Activated T-cell treated with anti-CD3 and anti-CD28 coated beads, Interleukin-2, amount 50 U/mL, for 4 hours (primary cell): ENCODE data around the gene TAC4. TPM values are rescaled to one million over a fixed set of nuclear protein-coding genes. Genes with fewer than 3 reads are reported as not detected.
"Not testable (repeated sequence)": the region's sequence is repeated elsewhere in the genome, so short reads cannot be mapped to it uniquely, and the experiment has no call there.

Experiments
- ATAC-seq, 2 donors: fragments of 200-7000 bp; cut with Tn5 transposase; one replicate each; pipeline ENCODE4 v1.10.0; 2021
- DNase-seq: peaks from one replicate; pipeline ENCODE4 v3.0.0-alpha.2; 2020
- H3K27me3 Mint-ChIP-seq: one replicate; pipeline ENCODE4 v1.8.0; 2021; ENCODE audit warnings: low read depth, mixed read lengths
- H3K36me3 Mint-ChIP-seq: one replicate; pipeline ENCODE4 v1.8.0; 2022; ENCODE audit warnings: mixed read lengths; ENCODE audit not compliant: insufficient read depth
- H3K4me1 Mint-ChIP-seq: one replicate; pipeline ENCODE4 v1.8.0; 2021; ENCODE audit warnings: low read depth, mixed read lengths
- H3K4me3 Mint-ChIP-seq: one replicate; pipeline ENCODE4 v1.8.0; 2021; ENCODE audit warnings: mild to moderate bottlenecking, moderate library complexity, mixed read lengths
- H3K9me3 Mint-ChIP-seq: one replicate; pipeline ENCODE4 v1.8.0; 2021; ENCODE audit warnings: mixed read lengths
- total RNA-seq, 3 donors: library from RNA; stranded (reverse); gene quantifications; one replicate each; pipeline ENCODE4 v1.2.1, GENCODE V29; 2021

Gene TAC4
- total RNA-seq, 3 donors from 2014 or later: not detected

GRCh38 chr17:49842371-49842770, 5.5 kb downstream of the TAC4 start:
- no peak overlapping the region for H3K4me3 Mint-ChIP-seq
- H3K36me3 Mint-ChIP-seq: peaks cover 7% of the 10 kb centered on the region
- H3K4me1 Mint-ChIP-seq: peaks cover 8% of the 10 kb centered on the region
- no peaks in the 10 kb centered on the region for H3K9me3 Mint-ChIP-seq
- ATAC-seq (no peak), DNase-seq (no peak)
- H3K27me3 Mint-ChIP-seq: no peaks in the 10 kb centered on the region

GRCh38 chr17:49841548-49841947, 6.3 kb downstream of the TAC4 start:
- no peak for ATAC-seq
- Mint-ChIP-seq H3K27me3 (no peaks in the 10 kb centered on the region), H3K36me3 (peaks cover 7% of the 10 kb centered on the region), H3K4me1 (peaks cover 8% of the 10 kb centered on the region), H3K9me3 (no peaks in the 10 kb centered on the region), H3K4me3 (no peak overlapping the region)
- DNase-seq: no peak

GRCh38 chr17:49839455-49839854, 8.4 kb downstream of the TAC4 start:
- H3K27me3 Mint-ChIP-seq: no peaks in the 10 kb centered on the region

GRCh38 chr17:49836111-49837030, 11.5 kb downstream of the TAC4 start:
- DNase-seq (no peak), ATAC-seq (no peak)
- Mint-ChIP-seq H3K4me3 (no peak overlapping the region), H3K27me3 (no peaks in the 10 kb centered on the region), H3K9me3 (no peaks in the 10 kb centered on the region), H3K36me3 (peaks cover 12% of the 10 kb centered on the region), H3K4me1 (no peaks in the 10 kb centered on the region)

More at GRCh38 chr17:49839455-49839854, 8.4 kb downstream of the TAC4 start:
- peaks cover 8% of the 10 kb centered on the region for H3K36me3 Mint-ChIP-seq
- DNase-seq: no peak
- no peaks in the 10 kb centered on the region for H3K9me3 Mint-ChIP-seq
- ATAC-seq: no peak
- no peaks in the 10 kb centered on the region for H3K4me1 Mint-ChIP-seq
- no peak overlapping the region for H3K4me3 Mint-ChIP-seq

- H3K9me3 Mint-ChIP-seq: no peaks in the 10 kb centered on the region
- no peak overlapping the region for H3K4me3 Mint-ChIP-seq
- ATAC-seq (no peak), DNase-seq (no peak)
- peaks cover 12% of the 10 kb centered on the region for H3K36me3 Mint-ChIP-seq
- no peaks in the 10 kb centered on the region for H3K27me3 Mint-ChIP-seq
- H3K4me1 Mint-ChIP-seq: no peaks in the 10 kb centered on the region
Measured at GRCh38 chr17:49835472-49835871, 12.4 kb downstream of the TAC4 start.

GRCh38 chr17:49834118-49834743, 13.6 kb downstream of the TAC4 start:
- Mint-ChIP-seq H3K36me3 (peaks cover 12% of the 10 kb centered on the region), H3K4me1 (no peaks in the 10 kb centered on the region), H3K9me3 (no peaks in the 10 kb centered on the region), H3K27me3 (no peaks in the 10 kb centered on the region), H3K4me3 (no peak overlapping the region)
- ATAC-seq (no peak), DNase-seq (no peak)

- no peak for ATAC-seq
- Mint-ChIP-seq H3K4me1 (no peaks in the 10 kb centered on the region), H3K4me3 (no peak overlapping the region), H3K27me3 (no peaks in the 10 kb centered on the region), H3K9me3 (no peaks in the 10 kb centered on the region), H3K36me3 (peaks cover 20% of the 10 kb centered on the region)
- no peak for DNase-seq
Measured at GRCh38 chr17:49832840-49833599, 14.8 kb downstream of the TAC4 start.

GRCh38 chr17:49830605-49831004, 17.3 kb downstream of the TAC4 start:
- DNase-seq (no peak), ATAC-seq (no peak)
- Mint-ChIP-seq H3K27me3 (no peaks in the 10 kb centered on the region), H3K4me1 (no peaks in the 10 kb centered on the region), H3K36me3 (peaks cover 33% of the 10 kb centered on the region), H3K4me3 (no peak overlapping the region), H3K9me3 (no peaks in the 10 kb centered on the region)

GRCh38 chr17:49829026-49829425, 18.8 kb downstream of the TAC4 start:
- ATAC-seq (no peak), DNase-seq (no peak)
- no peaks in the 10 kb centered on the region for H3K9me3 Mint-ChIP-seq
- H3K36me3 Mint-ChIP-seq: peaks cover 40% of the 10 kb centered on the region
- no peaks in the 10 kb centered on the region for H3K4me1 Mint-ChIP-seq
- no peaks in the 10 kb centered on the region for H3K27me3 Mint-ChIP-seq
- H3K4me3 Mint-ChIP-seq: no peak overlapping the region

GRCh38 chr17:49828325-49828724, 19.5 kb downstream of the TAC4 start:
- peaks cover 40% of the 10 kb centered on the region for H3K36me3 Mint-ChIP-seq
- not testable (repeated sequence) for H3K9me3 Mint-ChIP-seq, H3K4me1 Mint-ChIP-seq, DNase-seq, H3K27me3 Mint-ChIP-seq, ATAC-seq, H3K4me3 Mint-ChIP-seq

GRCh38 chr17:49825645-49826044, 22.2 kb downstream of the TAC4 start:
- H3K4me1 Mint-ChIP-seq: peaks cover 13% of the 10 kb centered on the region

GRCh38 chr17:49823614-49824013, 24.3 kb downstream of the TAC4 start:
- ATAC-seq (no peak), DNase-seq (no peak)
- peaks cover 29% of the 10 kb centered on the region for H3K4me1 Mint-ChIP-seq
- H3K9me3 Mint-ChIP-seq: no peaks in the 10 kb centered on the region
- peaks cover 52% of the 10 kb centered on the region for H3K36me3 Mint-ChIP-seq
- H3K27me3 Mint-ChIP-seq: no peaks in the 10 kb centered on the region
- no peak overlapping the region for H3K4me3 Mint-ChIP-seq

More at GRCh38 chr17:49825645-49826044, 22.2 kb downstream of the TAC4 start:
- ATAC-seq (no peak), DNase-seq (no peak)
- peaks cover 48% of the 10 kb centered on the region for H3K36me3 Mint-ChIP-seq
- no peaks in the 10 kb centered on the region for H3K27me3 Mint-ChIP-seq
- no peak overlapping the region for H3K4me3 Mint-ChIP-seq
- no peaks in the 10 kb centered on the region for H3K9me3 Mint-ChIP-seq

GRCh38 chr17:49822829-49823228, 25.0 kb downstream of the TAC4 start:
- ATAC-seq (no peak), DNase-seq (no peak)
- Mint-ChIP-seq H3K9me3 (no peaks in the 10 kb centered on the region), H3K36me3 (peaks cover 51% of the 10 kb centered on the region), H3K4me3 (no peak overlapping the region), H3K4me1 (peaks cover 37% of the 10 kb centered on the region), H3K27me3 (no peaks in the 10 kb centered on the region)

- Mint-ChIP-seq H3K27me3 (no peaks in the 10 kb centered on the region), H3K9me3 (no peaks in the 10 kb centered on the region), H3K36me3 (peaks cover 52% of the 10 kb centered on the region), H3K4me3 (no peak overlapping the region), H3K4me1 (peaks cover 46% of the 10 kb centered on the region)
- ATAC-seq (no peak), DNase-seq (no peak)
Measured at GRCh38 chr17:49821916-49822315, 26.0 kb downstream of the TAC4 start.
